Endothelial cell of umbilical vein (primary cell): Measurements from ENCODE around the gene CHI3L1.

Source experiments
- POLR2A ChIP-seq: IDR thresholded peaks from 2 replicates; pipeline ENCODE4 v1.6.1; 2012; ENCODE audit warnings: low read depth, mild to moderate bottlenecking, control low read depth, low read length
- TF ChIP-seq, protein P1 (sequence below), 2 donors: IDR thresholded peaks; 1 replicate in 1 of 2; 2 replicates in 1 of 2; pipeline ENCODE4 v1.5.1; 2011; ENCODE audit warnings: low read length in 2 of 2, mild to moderate bottlenecking in 2 of 2, moderate library complexity in 2 of 2, control low read depth in 1 of 2, inconsistent platforms in 1 of 2, low read depth in 1 of 2; ENCODE audit not compliant: insufficient read depth in 1 of 2; ENCODE audit errors: extremely low read depth in 1 of 2

GRCh38 chr1:203186446-203187303 lies at the start of gene CHI3L1:
- TF ChIP-seq, protein P1, sequence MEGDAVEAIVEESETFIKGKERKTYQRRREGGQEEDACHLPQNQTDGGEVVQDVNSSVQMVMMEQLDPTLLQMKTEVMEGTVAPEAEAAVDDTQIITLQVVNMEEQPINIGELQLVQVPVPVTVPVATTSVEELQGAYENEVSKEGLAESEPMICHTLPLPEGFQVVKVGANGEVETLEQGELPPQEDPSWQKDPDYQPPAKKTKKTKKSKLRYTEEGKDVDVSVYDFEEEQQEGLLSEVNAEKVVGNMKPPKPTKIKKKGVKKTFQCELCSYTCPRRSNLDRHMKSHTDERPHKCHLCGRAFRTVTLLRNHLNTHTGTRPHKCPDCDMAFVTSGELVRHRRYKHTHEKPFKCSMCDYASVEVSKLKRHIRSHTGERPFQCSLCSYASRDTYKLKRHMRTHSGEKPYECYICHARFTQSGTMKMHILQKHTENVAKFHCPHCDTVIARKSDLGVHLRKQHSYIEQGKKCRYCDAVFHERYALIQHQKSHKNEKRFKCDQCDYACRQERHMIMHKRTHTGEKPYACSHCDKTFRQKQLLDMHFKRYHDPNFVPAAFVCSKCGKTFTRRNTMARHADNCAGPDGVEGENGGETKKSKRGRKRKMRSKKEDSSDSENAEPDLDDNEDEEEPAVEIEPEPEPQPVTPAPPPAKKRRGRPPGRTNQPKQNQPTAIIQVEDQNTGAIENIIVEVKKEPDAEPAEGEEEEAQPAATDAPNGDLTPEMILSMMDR (IDR thresholded peaks at IDR 0.05; ENCODE audit: extremely low read depth in 1 of 2, insufficient read depth in 1 of 2, low read depth in 1 of 2, low read length in 2 of 2): no peak
- TF ChIP-seq POLR2A: no peak
